ENCODE data around the gene IP6K2.

- TF ChIP-seq CTCF (IDR thresholded peaks at IDR 0.05), result no peak
- no peak for TF ChIP-seq POLR2A (IDR thresholded peaks at IDR 0.05)
Observed at GRCh38 chr3:48698891-48699290, 18.1 kb downstream of the IP6K2 start.
